H9 (cell line): ENCODE data around the gene NYAP1. TPM values are rescaled to one million over a fixed set of nuclear protein-coding genes. Genes with fewer than 3 reads are reported as not detected.
"Not testable (repeated sequence)": the region's sequence is repeated elsewhere in the genome, so short reads cannot be mapped to it uniquely, and the experiment has no call there.

Experiments
- DNase-seq: peaks from one replicate; pipeline ENCODE4 v3.0.0-alpha.2; 2017
- H2AFZ ChIP-seq: one replicate; pipeline ENCODE4 v1.6.1; 2013; ENCODE audit warnings: mild to moderate bottlenecking, low read length, control low read depth, moderate library complexity
- H2AK5ac ChIP-seq: 2 replicates; pipeline ENCODE4 v1.6.1; 2013; ENCODE audit warnings: low read length, control low read depth, mixed read lengths; ENCODE audit not compliant: insufficient read length
- H2BK120ac ChIP-seq: one replicate; pipeline ENCODE4 v1.6.1; 2013; ENCODE audit warnings: low read depth, mild to moderate bottlenecking, low read length, control low read depth, inconsistent platforms; ENCODE audit not compliant: poor library complexity, severe bottlenecking
- H2BK12ac ChIP-seq: 2 replicates; pipeline ENCODE4 v1.6.1; 2013; ENCODE audit warnings: low read length, control low read depth, mixed read lengths, low read depth; ENCODE audit not compliant: insufficient read length
- H2BK15ac ChIP-seq: 2 replicates; pipeline ENCODE4 v1.6.1; 2013; ENCODE audit warnings: low read depth, low read length, control low read depth
- H2BK20ac ChIP-seq: one replicate; pipeline ENCODE4 v1.6.1; 2013; ENCODE audit warnings: low read depth, mild to moderate bottlenecking, low read length, control low read depth, inconsistent platforms; ENCODE audit not compliant: poor library complexity, severe bottlenecking
- H2BK5ac ChIP-seq: 2 replicates; pipeline ENCODE4 v1.6.1; 2013; ENCODE audit warnings: low read length, control low read depth, mixed read lengths; ENCODE audit not compliant: insufficient read length
- H3K14ac ChIP-seq: 2 replicates; pipeline ENCODE4 v1.6.1; 2013; ENCODE audit warnings: low read length, control low read depth; ENCODE audit not compliant: insufficient read depth
- H3K18ac ChIP-seq: 2 replicates; pipeline ENCODE4 v1.6.1; 2013; ENCODE audit warnings: low read depth, mild to moderate bottlenecking, mixed read lengths, low read length, control low read depth; ENCODE audit not compliant: insufficient read length
- H3K23ac ChIP-seq: 2 replicates; pipeline ENCODE4 v1.6.1; 2013; ENCODE audit warnings: low read length, control low read depth, mixed read lengths, low read depth; ENCODE audit not compliant: insufficient read length
- H3K23me2 ChIP-seq: 2 replicates; pipeline ENCODE4 v1.6.1; 2013; ENCODE audit warnings: low read depth, mild to moderate bottlenecking, mixed read lengths, low read length, control low read depth; ENCODE audit not compliant: insufficient read length, poor library complexity, severe bottlenecking
- H3K27ac ChIP-seq: 2 replicates; pipeline ENCODE4 v1.5.1; 2013; ENCODE audit warnings: low read length, control low read depth, mixed read lengths, low read depth; ENCODE audit not compliant: insufficient read length
- H3K27me3 ChIP-seq: 2 replicates; pipeline ENCODE4 v1.6.1; 2013; ENCODE audit warnings: low read length, control low read depth, inconsistent platforms; ENCODE audit not compliant: insufficient read depth
- H3K4ac ChIP-seq: 2 replicates; pipeline ENCODE4 v1.6.1; 2013; ENCODE audit warnings: low read depth, mild to moderate bottlenecking, control low read depth, inconsistent platforms, low read length, moderate library complexity
- H3K4me1 ChIP-seq: 2 replicates; pipeline ENCODE4 v1.6.1; 2013; ENCODE audit warnings: low read length, control low read depth, inconsistent platforms; ENCODE audit not compliant: insufficient read depth
- H3K4me2 ChIP-seq: 2 replicates; pipeline ENCODE4 v1.6.1; 2013; ENCODE audit warnings: low read length, control low read depth, mixed read lengths; ENCODE audit not compliant: insufficient read length, insufficient read depth
- H3K56ac ChIP-seq: 2 replicates; pipeline ENCODE4 v1.6.1; 2013; ENCODE audit warnings: low read depth, mild to moderate bottlenecking, mixed read lengths, low read length, control low read depth; ENCODE audit not compliant: insufficient read length
- H3K79me1 ChIP-seq: 2 replicates; pipeline ENCODE4 v1.6.1; 2013; ENCODE audit warnings: low read depth, mild to moderate bottlenecking, moderate library complexity, low read length, control low read depth, inconsistent platforms; ENCODE audit not compliant: insufficient read depth, poor library complexity, severe bottlenecking
- H3K79me2 ChIP-seq: 2 replicates; pipeline ENCODE4 v1.6.1; 2013; ENCODE audit warnings: low read length, control low read depth, inconsistent platforms; ENCODE audit not compliant: insufficient read depth
- H3K9ac ChIP-seq: 2 replicates; pipeline ENCODE4 v1.6.1; 2013; ENCODE audit warnings: low read length, control low read depth, mixed read lengths; ENCODE audit not compliant: insufficient read length; ENCODE audit errors: extremely low read depth
- H3K9me3 ChIP-seq: one replicate; pipeline ENCODE4 v1.6.1; 2013; ENCODE audit warnings: low read depth, low read length, inconsistent platforms; ENCODE audit not compliant: control insufficient read depth
- H3T11ph ChIP-seq: one replicate; pipeline ENCODE4 v1.6.1; 2013; ENCODE audit warnings: mild to moderate bottlenecking, low read length, control low read depth, inconsistent platforms
- H4K20me1 ChIP-seq: one replicate; pipeline ENCODE4 v1.6.1; 2013; ENCODE audit not compliant: control insufficient read depth, insufficient read length, insufficient read depth
- H4K5ac ChIP-seq: 2 replicates; pipeline ENCODE4 v1.6.1; 2013; ENCODE audit warnings: low read depth, mild to moderate bottlenecking, mixed read lengths, low read length, control low read depth; ENCODE audit not compliant: insufficient read length
- H4K8ac ChIP-seq: replicated peaks from 2 replicates; pipeline ENCODE4 v1.6.1; 2013; ENCODE audit warnings: low read length, control low read depth, mixed read lengths, low read depth; ENCODE audit not compliant: insufficient read length
- H4K91ac ChIP-seq: 2 replicates; pipeline ENCODE4 v1.6.1; 2013; ENCODE audit warnings: low read depth, mild to moderate bottlenecking, moderate library complexity, mixed read lengths, low read length, control low read depth; ENCODE audit not compliant: insufficient read length
- H3K27ac Mint-ChIP-seq, 3 experiments: 2 replicates in 2 of 3; 3 replicates in 1 of 3; pipeline ENCODE4 v1.8.0; 2020 to 2021; ENCODE audit warnings: mixed read lengths in 3 of 3, mild to moderate bottlenecking in 1 of 3, moderate library complexity in 1 of 3
- H3K27me3 Mint-ChIP-seq: 2 replicates; pipeline ENCODE4 v1.8.0; 2021; ENCODE audit warnings: low read depth, mild to moderate bottlenecking, moderate library complexity, mixed read lengths
- H3K36me3 Mint-ChIP-seq, 3 experiments: 2 replicates in 2 of 3; 3 replicates in 1 of 3; pipeline ENCODE4 v1.8.0; 2020 to 2021; ENCODE audit warnings: low read depth in 3 of 3, mixed read lengths in 3 of 3; ENCODE audit not compliant: insufficient read depth in 1 of 3
- H3K4me1 Mint-ChIP-seq, 2 experiments: 2 replicates each; pipeline ENCODE4 v1.8.0; 2020; ENCODE audit warnings: mixed read lengths in 2 of 2
- H3K4me3 Mint-ChIP-seq, 2 experiments: 2 replicates in 1 of 2; 3 replicates in 1 of 2; pipeline ENCODE4 v1.8.0; 2020 to 2021; ENCODE audit warnings: mild to moderate bottlenecking in 2 of 2, mixed read lengths in 2 of 2, moderate library complexity in 1 of 2
- H3K9me3 Mint-ChIP-seq, 2 experiments: 2 replicates in 1 of 2; 3 replicates in 1 of 2; pipeline ENCODE4 v1.8.0; 2020; ENCODE audit warnings: mild to moderate bottlenecking in 2 of 2, mixed read lengths in 2 of 2, moderate library complexity in 1 of 2
- WGBS: extraction: QIAGEN DNeasy Blood & Tissue Kit; methylation state at CpG from one replicate; pipeline ENCODE4 v1.1.7; 2013; ENCODE audit warnings: missing lambda C conversion rate, low lambda C conversion rate, mixed read lengths; ENCODE audit not compliant: insufficient read length; ENCODE audit errors: extremely low coverage; 5-methylcytosine and 5-hydroxymethylcytosine counted together
- total RNA-seq: library from RNA; stranded (reverse); gene quantifications from 2 replicates; pipeline ENCODE4 v1.2.1, GENCODE V29; 2021

Gene NYAP1
- total RNA-seq, 1 experiment from 2014 or later: 3.2 TPM

GRCh38 chr7:100504031-100504430, 20.3 kb downstream of the NYAP1 start:
- H3K9me3 ChIP-seq, H4K8ac ChIP-seq, H2BK5ac ChIP-seq, H2AFZ ChIP-seq, H3K79me2 ChIP-seq, H3K4me1 Mint-ChIP-seq, H3K27me3 Mint-ChIP-seq, H4K91ac ChIP-seq, H3K9ac ChIP-seq, H4K20me1 ChIP-seq, H3K4me3 Mint-ChIP-seq, H2BK12ac ChIP-seq, H3K27me3 ChIP-seq, H3K27ac ChIP-seq, H3T11ph ChIP-seq, H3K18ac ChIP-seq, H3K4me1 ChIP-seq, H2BK15ac ChIP-seq, H3K14ac ChIP-seq, H4K5ac ChIP-seq, H3K4ac ChIP-seq, H3K23ac ChIP-seq, H2BK20ac ChIP-seq, H3K56ac ChIP-seq, H3K27ac Mint-ChIP-seq, H3K79me1 ChIP-seq, DNase-seq, H3K23me2 ChIP-seq, H2AK5ac ChIP-seq, H2BK120ac ChIP-seq, H3K9me3 Mint-ChIP-seq, H3K36me3 Mint-ChIP-seq, H3K4me2 ChIP-seq: not testable (repeated sequence)
- WGBS: no CpG with 5 or more reads among the region's 3 CpGs
